COLO668 (cell line): Measurements from ENCODE around the gene CLPTM1.
"Not testable (repeated sequence)": the region's sequence is repeated elsewhere in the genome, so short reads cannot be mapped to it uniquely, and the experiment has no call there.

Experiments used
- DNase-seq: peaks from one replicate; lab custom pipeline; 2025; ENCODE audit not compliant: unreplicated experiment; lab: John Stamatoyannopoulos, UW

CLPTM1 gene

GRCh38 chr19:44939668-44940067, 15.5 kb upstream of the CLPTM1 start:
- no peak for DNase-seq

GRCh38 chr19:44942067-44942571, 13.1 kb upstream of the CLPTM1 start, which contains the start of gene APOC4:
Gene APOC4 (plus strand): TSS chr19:44942237. CDS start chr19:44942278, 41 bp downstream.
- DNase-seq: no peak

GRCh38 chr19:44943801-44944249, 11.4 kb upstream of the CLPTM1 start:
- no peak for DNase-seq

GRCh38 chr19:44947041-44947581, 8.1 kb upstream of the CLPTM1 start:
- DNase-seq: no peak

- DNase-seq: no peak
Measured at GRCh38 chr19:44948237-44948636, 6.9 kb upstream of the CLPTM1 start.

GRCh38 chr19:44948763-44949374, 6.3 kb upstream of the CLPTM1 start:
- DNase-seq: no peak

GRCh38 chr19:44949550-44949949, 5.6 kb upstream of the CLPTM1 start:
- DNase-seq: no peak

GRCh38 chr19:44951179-44952159, 3.7 kb upstream of the CLPTM1 start:
- peak; percentile 47 for DNase-seq

GRCh38 chr19:44954278-44954648, 917 bp upstream of the CLPTM1 start:
- DNase-seq: no peak

GRCh38 chr19:44955505-44956439, 592 bp downstream of the CLPTM1 start:
- no peak for DNase-seq

GRCh38 chr19:44957526-44957925, 2.3 kb downstream of the CLPTM1 start:
- DNase-seq: no peak

- DNase-seq: no peak
Measured at GRCh38 chr19:44958090-44958489, 2.9 kb downstream of the CLPTM1 start.

- DNase-seq: no peak
Measured at GRCh38 chr19:44959691-44960090, 4.5 kb downstream of the CLPTM1 start.

GRCh38 chr19:44960906-44961728, 5.9 kb downstream of the CLPTM1 start:
- no peak for DNase-seq

- no peak for DNase-seq
Measured at GRCh38 chr19:44961821-44962220, 6.6 kb downstream of the CLPTM1 start.

- DNase-seq: no peak
Measured at GRCh38 chr19:44968118-44968517, 12.9 kb downstream of the CLPTM1 start.

GRCh38 chr19:44968670-44969069, 13.5 kb downstream of the CLPTM1 start:
- no peak for DNase-seq

- no peak for DNase-seq
Measured at GRCh38 chr19:44969437-44969836, 14.3 kb downstream of the CLPTM1 start.

- DNase-seq: not testable (repeated sequence)
Measured at GRCh38 chr19:44971451-44971850, 16.3 kb downstream of the CLPTM1 start.

- DNase-seq: no peak
Measured at GRCh38 chr19:44972802-44973201, 17.6 kb downstream of the CLPTM1 start.
